K562 (cell line): ENCODE measurements around the gene FTO. TPM values are rescaled to one million over a fixed set of nuclear protein-coding genes. Genes with fewer than 3 reads are reported as not detected.

Experiments
- ATF7 ChIP-seq: fragments of 450-650 bp; IDR thresholded peaks from 2 replicates; pipeline ENCODE4 v1.7.1; 2014; ENCODE audit warnings: mild to moderate bottlenecking, moderate library complexity
- BRD4 ChIP-seq: fragments of 200-600 bp; sonication (generic); IDR thresholded peaks from 2 replicates; pipeline ENCODE4 v1.6.1; 2017; ENCODE audit warnings: inconsistent platforms
- BRD9 ChIP-seq: fragments of 450-650 bp; IDR thresholded peaks from 2 replicates; pipeline ENCODE4 v1.6.1; 2018; ENCODE audit warnings: low read depth; ENCODE audit not compliant: partially characterized antibody
- CXXC5 ChIP-seq: fragments of 250-450 bp; sonication (Bioruptor Pico); IDR thresholded peaks from 2 replicates; pipeline ENCODE4 v1.8.0; 2022; ENCODE audit warnings: inconsistent platforms, mild to moderate bottlenecking, moderate library complexity
- EP300 ChIP-seq: IDR thresholded peaks from 2 replicates; pipeline ENCODE4 v1.6.1; 2012; ENCODE audit warnings: low read length, improper control_type of control experiment
- EP400 ChIP-seq: fragments of 450-650 bp; IDR thresholded peaks from 2 replicates; pipeline ENCODE4 v1.6.1; 2017; ENCODE audit warnings: antibody characterized with exemption, mild to moderate bottlenecking, moderate library complexity
- FOSL1 ChIP-seq: fragments of 200-800 bp; sonication (Bioruptor generic); conservative IDR thresholded peaks from 2 replicates; pipeline ENCODE4 v1.6.1; 2016; ENCODE audit warnings: missing genetic modification characterization, missing compliant biosample characterization
- FOXJ2 ChIP-seq: fragments of 200-800 bp; sonication (Bioruptor generic); IDR thresholded peaks from 2 replicates; pipeline ENCODE4 v1.6.1; 2016; ENCODE audit warnings: missing genetic modification characterization, missing compliant biosample characterization
- JUND ChIP-seq, 2 experiments: IDR thresholded peaks; 2 replicates in 1 of 2; 3 replicates in 1 of 2; pipeline ENCODE4 v1.6.1; 2011; ENCODE audit warnings: borderline replicate concordance in 2 of 2, low read depth in 2 of 2, low read length in 2 of 2, improper control_type of control experiment in 1 of 2, missing biosample characterization in 1 of 2, missing genetic modification characterization in 1 of 2, missing genetic modification reagents in 1 of 2
- KLF13 ChIP-seq: fragments of 450-650 bp; IDR thresholded peaks from 2 replicates; pipeline ENCODE4 v1.6.1; 2016; ENCODE audit warnings: missing genetic modification characterization, low read depth, mild to moderate bottlenecking, missing compliant biosample characterization, moderate library complexity, borderline replicate concordance
- L3MBTL2 ChIP-seq: fragments of 450-650 bp; IDR thresholded peaks from 2 replicates; pipeline ENCODE4 v1.6.1; 2016; ENCODE audit warnings: mild to moderate bottlenecking, moderate library complexity
- PRMT5 ChIP-seq: sonication (generic); formaldehyde crosslinking; IDR thresholded peaks from 2 replicates; pipeline ENCODE4 v1.5.0; 2020; ENCODE audit warnings: missing genetic modification reagents
- PTBP1 ChIP-seq: fragments of 200-400 bp; formaldehyde crosslinking; IDR thresholded peaks from 2 replicates; pipeline ENCODE4 v1.6.1; 2017; ENCODE audit warnings: low read depth, low read length
- RBBP5 ChIP-seq: fragments of 200-600 bp; sonication (generic); IDR thresholded peaks from 2 replicates; pipeline ENCODE4 v1.6.1; 2012; ENCODE audit warnings: borderline replicate concordance, mild to moderate bottlenecking, low read length, control low read depth, inconsistent platforms; ENCODE audit not compliant: insufficient read depth, poor library complexity, severe bottlenecking
- RFX1 ChIP-seq: fragments of 450-650 bp; IDR thresholded peaks from 2 replicates; pipeline ENCODE4 v1.6.1; 2016; ENCODE audit warnings: mild to moderate bottlenecking, moderate library complexity
- SMAD4 ChIP-seq: fragments of 250-450 bp; sonication (Bioruptor Pico); conservative IDR thresholded peaks from 2 replicates; pipeline ENCODE4 v1.8.0; 2021; ENCODE audit warnings: inconsistent platforms, mild to moderate bottlenecking, moderate library complexity
- SOX6 ChIP-seq: fragments of 450-650 bp; IDR thresholded peaks from 2 replicates; pipeline ENCODE4 v1.6.1; 2014; ENCODE audit warnings: mild to moderate bottlenecking
- TRIM24 ChIP-seq, 2 experiments: fragments of 450-650 bp; IDR thresholded peaks; 2 replicates each; pipeline ENCODE4 v1.6.1; 2016
- ZNF316 ChIP-seq: fragments of 450-650 bp; IDR thresholded peaks from 2 replicates; pipeline ENCODE4 v1.6.1; 2016
- ZNF354B ChIP-seq: fragments of 250-450 bp; sonication (Bioruptor Pico); IDR thresholded peaks from 2 replicates; pipeline ENCODE4 v1.4.0; 2020
- ZNF445 ChIP-seq: fragments of 250-450 bp; sonication (Bioruptor Pico); IDR thresholded peaks from 2 replicates; pipeline ENCODE4 v1.4.0; 2020; ENCODE audit warnings: low read depth, mild to moderate bottlenecking, moderate library complexity
- ZNF507 ChIP-seq: conservative IDR thresholded peaks from 2 replicates; pipeline ENCODE4 v1.6.1; 2017; ENCODE audit warnings: missing genetic modification characterization, missing compliant biosample characterization
- ZNF589 ChIP-seq: fragments of 200-800 bp; sonication (Bioruptor generic); IDR thresholded peaks from 2 replicates; pipeline ENCODE4 v1.6.1; 2016; ENCODE audit warnings: low read depth, missing genetic modification characterization, missing compliant biosample characterization
- ZNF75A ChIP-seq: fragments of 450-650 bp; formaldehyde crosslinking; IDR thresholded peaks from 2 replicates; pipeline ENCODE4 v1.4.0; 2020; ENCODE audit warnings: mild to moderate bottlenecking
- ZNF785 ChIP-seq: fragments of 250-450 bp; sonication (Bioruptor Pico); IDR thresholded peaks from 2 replicates; pipeline ENCODE4 v1.4.0; 2020; ENCODE audit warnings: mild to moderate bottlenecking
- ZNF830 ChIP-seq: fragments of 250-450 bp; sonication (Bioruptor Pico); IDR thresholded peaks from 2 replicates; pipeline ENCODE4 v1.5.0; 2021; ENCODE audit warnings: mild to moderate bottlenecking
- polyA plus RNA-seq, 8 experiments: library from polyadenylated mRNA; depleted of rRNA in 4 of 8; stranded (reverse) in 5 of 8; unstranded in 3 of 8; fragments of >200 nt; fragmentation: Nextera tagmentation in 2 of 8; fragmentation: Illumina TruSeq in 1 of 8; extraction: Ambion mirVana in 2 of 8; extraction: Trizol in 1 of 8; gene quantifications; 2 replicates each; pipeline versions ENCODE4 v1.2.1 to v1.2.3, GENCODE V29; 2011 to 2014; ENCODE audit warnings: inconsistent platforms in 1 of 8, missing spikeins in 1 of 8
- total RNA-seq, 7 experiments: library from RNA; depleted of rRNA in 6 of 7; stranded (reverse); fragments of >200 nt in 6 of 7; fragmentation: Illumina TruSeq in 2 of 7; extraction: Trizol in 2 of 7; gene quantifications; 2 replicates each; pipeline versions ENCODE4 v1.2.1 to v1.2.3, GENCODE V29; 2011 to 2021; ENCODE audit warnings: low replicate concordance in 1 of 7
- TF ChIP-seq, protein P1 (sequence below): fragments of 450-650 bp; formaldehyde crosslinking; IDR thresholded peaks from 2 replicates; pipeline ENCODE4 v1.4.0; 2022; ENCODE audit warnings: mild to moderate bottlenecking, moderate library complexity
- TF ChIP-seq, protein P2 (sequence below): sonication (generic); formaldehyde crosslinking; IDR thresholded peaks from 2 replicates; pipeline ENCODE4 v1.8.0; 2022; ENCODE audit warnings: mild to moderate bottlenecking, missing genetic modification reagents
- TF ChIP-seq, protein P3 (sequence below): IDR thresholded peaks from 3 replicates; pipeline ENCODE4 v1.6.1; 2011; ENCODE audit warnings: borderline replicate concordance, mild to moderate bottlenecking; ENCODE audit not compliant: insufficient read length, insufficient read depth

The FTO gene
- total and polyA plus RNA-seq, 9 of the 15 experiments (the other 6 are each of a cell fraction or from before 2014, with no cell fraction given), result 11.3 to 27.7 (median 25.5) TPM

DNA sequence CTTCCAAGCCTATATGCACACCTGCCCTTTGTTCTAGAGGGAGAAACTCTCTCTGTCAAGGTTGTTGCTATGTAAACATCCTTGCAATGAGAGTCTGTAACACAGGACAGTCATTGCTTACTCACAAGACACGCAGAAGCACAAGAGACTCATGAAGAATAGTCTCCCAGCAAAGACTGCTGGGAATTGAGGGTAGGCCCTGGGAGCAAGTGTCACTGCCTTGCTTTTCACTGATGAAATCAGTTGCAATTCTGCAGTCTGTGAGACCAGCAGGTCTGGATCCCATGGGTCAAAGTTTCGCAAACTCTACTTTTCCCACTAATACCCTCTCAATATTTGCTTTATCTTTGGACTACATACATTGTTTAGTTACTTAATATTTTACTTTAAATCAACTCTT is 177.4 kb downstream of the FTO start (continued):
- TF ChIP-seq FOXJ2 (tag) (no peak), ZNF830 (CRISPR knock-in tag) (no peak), ZNF75A (CRISPR knock-in tag) (no peak), ZNF316 (no peak), ZNF445 (no peak), PTBP1 (no peak), SOX6 (peak; percentile 43; the same call in 1 of the 2 replicates), CXXC5 (CRISPR knock-in tag) (peak; percentile 62), L3MBTL2 (peak; percentile 42; the same call in 1 of the 2 replicates), BRD9 (no peak), PRMT5 (no peak), EP300 (no peak), BRD4 (no peak), ATF7 (peak; percentile 54; the same call in 1 of the 2 replicates), ZNF507 (tag) (no peak), TRIM24 (IDR thresholded peaks at IDR 0.05) (peak; percentile 46 to 79; a peak in 2 of 4 replicates), JUND (IDR thresholded peaks at IDR 0.05; ENCODE audit: borderline replicate concordance, low read depth, low read length) (peak; percentile 13; the same call in 1 of the 2 replicates), JUND (tag; IDR thresholded peaks at IDR 0.05; ENCODE audit: borderline replicate concordance, low read depth, low read length) (no peak), FOSL1 (tag) (peak; percentile 65), EP400 (0 out of 2 replicates have a peak, but pooled peaks have one; percentile 30), KLF13 (tag) (no peak), ZNF785 (CRISPR knock-in tag) (no peak), SMAD4 (peak; percentile 84), RBBP5 (no peak), ZNF354B (CRISPR knock-in tag) (no peak), RFX1 (peak; percentile 34), ZNF589 (CRISPR knock-in tag) (peak; percentile 78; the same call in 1 of the 2 replicates)
- TF ChIP-seq, protein P1, sequence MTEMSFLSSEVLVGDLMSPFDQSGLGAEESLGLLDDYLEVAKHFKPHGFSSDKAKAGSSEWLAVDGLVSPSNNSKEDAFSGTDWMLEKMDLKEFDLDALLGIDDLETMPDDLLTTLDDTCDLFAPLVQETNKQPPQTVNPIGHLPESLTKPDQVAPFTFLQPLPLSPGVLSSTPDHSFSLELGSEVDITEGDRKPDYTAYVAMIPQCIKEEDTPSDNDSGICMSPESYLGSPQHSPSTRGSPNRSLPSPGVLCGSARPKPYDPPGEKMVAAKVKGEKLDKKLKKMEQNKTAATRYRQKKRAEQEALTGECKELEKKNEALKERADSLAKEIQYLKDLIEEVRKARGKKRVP (CRISPR knock-in tag), result peak; percentile 76; the same call in 1 of the 2 replicates
- TF ChIP-seq, protein P2, sequence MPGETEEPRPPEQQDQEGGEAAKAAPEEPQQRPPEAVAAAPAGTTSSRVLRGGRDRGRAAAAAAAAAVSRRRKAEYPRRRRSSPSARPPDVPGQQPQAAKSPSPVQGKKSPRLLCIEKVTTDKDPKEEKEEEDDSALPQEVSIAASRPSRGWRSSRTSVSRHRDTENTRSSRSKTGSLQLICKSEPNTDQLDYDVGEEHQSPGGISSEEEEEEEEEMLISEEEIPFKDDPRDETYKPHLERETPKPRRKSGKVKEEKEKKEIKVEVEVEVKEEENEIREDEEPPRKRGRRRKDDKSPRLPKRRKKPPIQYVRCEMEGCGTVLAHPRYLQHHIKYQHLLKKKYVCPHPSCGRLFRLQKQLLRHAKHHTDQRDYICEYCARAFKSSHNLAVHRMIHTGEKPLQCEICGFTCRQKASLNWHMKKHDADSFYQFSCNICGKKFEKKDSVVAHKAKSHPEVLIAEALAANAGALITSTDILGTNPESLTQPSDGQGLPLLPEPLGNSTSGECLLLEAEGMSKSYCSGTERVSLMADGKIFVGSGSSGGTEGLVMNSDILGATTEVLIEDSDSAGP, result no peak
- TF ChIP-seq, protein P3, sequence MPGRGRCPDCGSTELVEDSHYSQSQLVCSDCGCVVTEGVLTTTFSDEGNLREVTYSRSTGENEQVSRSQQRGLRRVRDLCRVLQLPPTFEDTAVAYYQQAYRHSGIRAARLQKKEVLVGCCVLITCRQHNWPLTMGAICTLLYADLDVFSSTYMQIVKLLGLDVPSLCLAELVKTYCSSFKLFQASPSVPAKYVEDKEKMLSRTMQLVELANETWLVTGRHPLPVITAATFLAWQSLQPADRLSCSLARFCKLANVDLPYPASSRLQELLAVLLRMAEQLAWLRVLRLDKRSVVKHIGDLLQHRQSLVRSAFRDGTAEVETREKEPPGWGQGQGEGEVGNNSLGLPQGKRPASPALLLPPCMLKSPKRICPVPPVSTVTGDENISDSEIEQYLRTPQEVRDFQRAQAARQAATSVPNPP, result no peak
